HCT116 (cell line): ENCODE data around the gene CCDC182. TPM values are rescaled to one million over a fixed set of nuclear protein-coding genes. Genes with fewer than 3 reads are reported as not detected.

ENCODE experiments used
- ATAC-seq: fragments of 200-7000 bp; cut with Tn5 transposase; 2 replicates; pipeline ENCODE4 v1.9.1; 2020; ENCODE audit warnings: mild to moderate bottlenecking, moderate library complexity
- BruUV-seq: library from RNA; stranded (reverse); fragments of 400-500 nt; replicated peaks from 2 replicates; lab custom pipeline; 2021; lab: Mats Ljungman, UMichigan
- CTCF ChIA-PET: fragments of 300-600 bp; sonication (Branson Sonifier 250); formaldehyde crosslinking; loops from one replicate; lab custom pipeline; 2021; ENCODE audit warnings: antibody characterized with exemption; lab: Charles Lee
- POLR2A ChIA-PET: fragments of 300-600, 350-600 bp; sonication (Branson Sonifier 250); formaldehyde crosslinking; loops from one replicate; lab custom pipeline; 2021; ENCODE audit warnings: antibody characterized with exemption; lab: Charles Lee
- RAD21 ChIA-PET, 2 experiments: fragments of 300-600 bp; sonication (Branson Sonifier 250); formaldehyde crosslinking; loops; one replicate each; lab custom pipeline; 2023; ENCODE audit warnings: low total read pairs in 2 of 2; ENCODE audit not compliant: uncharacterized antibody in 2 of 2, unreplicated experiment in 2 of 2, low non-redundant PET in 1 of 2; lab: Charles Lee
- DNase-seq: peaks from one replicate; pipeline ENCODE4 v3.0.0-alpha.2; 2010; ENCODE audit warnings: low read depth, low spot score
- H2AFZ ChIP-seq: fragments of 200-600 bp; shearing (Covaris generic), sonication (generic); 2 replicates; pipeline ENCODE4 v1.6.1; 2017; ENCODE audit warnings: low read depth, mixed run types, mixed read lengths, antibody characterized with exemption, low read length; ENCODE audit not compliant: poor library complexity, severe bottlenecking
- H3K27ac ChIP-seq: 2 replicates; pipeline ENCODE4 v1.5.1; 2012; ENCODE audit warnings: low read depth, low read length
- H3K27me3 ChIP-seq: fragments of 200-600 bp; sonication (generic); 2 replicates; pipeline ENCODE4 v1.6.1; 2016; ENCODE audit warnings: mixed run types, low read length, mixed read lengths; ENCODE audit not compliant: insufficient read depth
- H3K36me3 ChIP-seq, 2 experiments: fragments of 200-500 bp in 1 of 2; fragments of 200-600 bp in 1 of 2; sonication (Bioruptor generic) in 1 of 2; sonication (generic) in 1 of 2; 2 replicates each; pipeline versions ENCODE4 v1.5.1 to v1.6.1; 2014 to 2016; ENCODE audit warnings: low read length in 2 of 2, inconsistent platforms in 1 of 2, mixed read lengths in 1 of 2, mixed run types in 1 of 2; ENCODE audit not compliant: insufficient read depth in 2 of 2, control insufficient read depth in 1 of 2
- H3K4me1 ChIP-seq, 2 experiments: fragments of 200-600 bp in 1 of 2; sonication (generic) in 1 of 2; 2 replicates each; pipeline versions ENCODE4 v1.5.1 to v1.6.1; 2012 to 2017; ENCODE audit warnings: low read length in 2 of 2, inconsistent platforms in 1 of 2, mild to moderate bottlenecking in 1 of 2, mixed read lengths in 1 of 2, mixed run types in 1 of 2, moderate library complexity in 1 of 2; ENCODE audit not compliant: insufficient read depth in 2 of 2, control insufficient read depth in 1 of 2
- H3K4me2 ChIP-seq: fragments of 200-600 bp; sonication (generic); 2 replicates; pipeline ENCODE4 v1.6.1; 2017; ENCODE audit warnings: mixed run types, low read length, mixed read lengths
- H3K4me3 ChIP-seq, 2 experiments: fragments of 200-600 bp in 1 of 2; sonication (generic) in 1 of 2; replicated peaks in 1 of 2; 2 replicates each; pipeline ENCODE4 v1.5.1; 2011 to 2016; ENCODE audit warnings: low read length in 2 of 2, control low read depth in 1 of 2, low read depth in 1 of 2, mild to moderate bottlenecking in 1 of 2, mixed read lengths in 1 of 2, mixed run types in 1 of 2
- H3K79me2 ChIP-seq: fragments of 200-600 bp; sonication (generic); 2 replicates; pipeline ENCODE4 v1.6.1; 2017; ENCODE audit warnings: mild to moderate bottlenecking, mixed run types, low read length, moderate library complexity, mixed read lengths; ENCODE audit not compliant: insufficient read depth
- H3K9ac ChIP-seq: fragments of 200-600 bp; sonication (generic); 2 replicates; pipeline ENCODE4 v1.6.1; 2016; ENCODE audit warnings: low read length, mixed read lengths
- H3K9me2 ChIP-seq: fragments of 200-600 bp; sonication (generic), shearing (Covaris generic); 2 replicates; pipeline ENCODE4 v1.6.1; 2017; ENCODE audit warnings: mixed run types, mild to moderate bottlenecking, moderate library complexity; ENCODE audit not compliant: insufficient read depth
- H3K9me3 ChIP-seq, 2 experiments: fragments of 200-500 bp in 1 of 2; fragments of 200-600 bp in 1 of 2; sonication (Bioruptor generic) in 1 of 2; sonication (generic) in 1 of 2; 2 replicates each; pipeline ENCODE4 v1.6.1; 2014 to 2017; ENCODE audit warnings: low read length in 2 of 2, mixed read lengths in 2 of 2, inconsistent platforms in 1 of 2, low read depth in 1 of 2, mild to moderate bottlenecking in 1 of 2, mixed run types in 1 of 2, moderate library complexity in 1 of 2; ENCODE audit not compliant: control insufficient read depth in 1 of 2, insufficient read depth in 1 of 2
- H4K20me1 ChIP-seq: fragments of 200-600 bp; sonication (generic), shearing (Covaris generic); 2 replicates; pipeline ENCODE4 v1.6.1; 2017; ENCODE audit warnings: mixed run types, mild to moderate bottlenecking, moderate library complexity; ENCODE audit not compliant: insufficient read depth
- CBX3 ChIP-seq: IDR thresholded peaks from 2 replicates; pipeline ENCODE4 v1.6.1; 2012; ENCODE audit warnings: low read depth
- CTCF ChIP-seq, 3 experiments: fragments of 200-600 bp in 1 of 3; sonication (generic) in 1 of 3; IDR thresholded peaks in 2 of 3; conservative IDR thresholded peaks in 1 of 3; 2 replicates each; pipeline ENCODE4 v1.5.1; 2012 to 2017; ENCODE audit warnings: low read depth in 2 of 3, low read length in 2 of 3, antibody characterized with exemption in 1 of 3, borderline replicate concordance in 1 of 3, control low read depth in 1 of 3, mild to moderate bottlenecking in 1 of 3, mixed read lengths in 1 of 3, mixed run types in 1 of 3, moderate library complexity in 1 of 3; ENCODE audit not compliant: insufficient read depth in 1 of 3
- EZH2 ChIP-seq: fragments of 200-600 bp; sonication (generic); IDR thresholded peaks from 2 replicates; pipeline ENCODE4 v1.6.1; 2017; ENCODE audit warnings: antibody characterized with exemption, mixed run types
- FOSL1 ChIP-seq: IDR thresholded peaks from 2 replicates; pipeline ENCODE4 v1.6.1; 2012; ENCODE audit warnings: low read depth
- JUND ChIP-seq: IDR thresholded peaks from 2 replicates; pipeline ENCODE4 v1.6.1; 2012
- SIN3A ChIP-seq: IDR thresholded peaks from 2 replicates; pipeline ENCODE4 v1.6.1; 2012; ENCODE audit warnings: low read depth
- SP1 ChIP-seq: IDR thresholded peaks from 2 replicates; pipeline ENCODE4 v1.6.1; 2012; ENCODE audit warnings: low read depth
- TCF7L2 ChIP-seq: IDR thresholded peaks from 2 replicates; pipeline ENCODE4 v1.7.0; 2011; ENCODE audit warnings: borderline replicate concordance, inconsistent platforms; ENCODE audit not compliant: insufficient read depth, insufficient read length; ENCODE audit errors: extremely low read depth
- YY1 ChIP-seq: IDR thresholded peaks from 2 replicates; pipeline ENCODE4 v1.6.1; 2011; ENCODE audit warnings: low read length, low read depth, moderate library complexity, mild to moderate bottlenecking; ENCODE audit not compliant: insufficient replicate concordance; ENCODE audit errors: extremely low read depth
- ZFX ChIP-seq: fragments of 450-650 bp; IDR thresholded peaks from 2 replicates; pipeline ENCODE4 v1.6.1; 2017
- intact Hi-C: fragments of 100-400 bp; cut with micrococcal nuclease; formaldehyde crosslinking; loops from 2 replicates; pipeline ENCODE4 v1.10.0; 2022
- total RNA-seq: library from RNA; stranded (reverse); gene quantifications from one replicate; pipeline ENCODE4 v1.2.1, GENCODE V29; 2021; ENCODE audit not compliant: unreplicated experiment
- TF ChIP-seq, protein P1 (sequence below): IDR thresholded peaks from 2 replicates; pipeline ENCODE4 v1.6.1; 2011; ENCODE audit warnings: mild to moderate bottlenecking, low read length, moderate library complexity; ENCODE audit not compliant: insufficient replicate concordance; ENCODE audit errors: extremely low read depth
- TF ChIP-seq, protein P2 (sequence below): IDR thresholded peaks from 2 replicates; pipeline ENCODE4 v1.6.1; 2012; ENCODE audit warnings: low read depth
- TF ChIP-seq, protein P3 (sequence below): IDR thresholded peaks from 2 replicates; pipeline ENCODE4 v1.6.1; 2012

CCDC182 gene
- total RNA-seq, 1 experiment from 2014 or later, result not detected

- Histone ChIP-seq H2AFZ (no peak overlapping the region), H3K27me3 (no peaks in the 10 kb centered on the region; the same call in 1 of the 2 replicates), H3K9me3 (no peaks in the 10 kb centered on the region), H3K4me1 (no peaks in the 10 kb centered on the region), H3K27ac (no peak overlapping the region), H3K36me3 (no peaks in the 10 kb centered on the region), H3K4me3 (no peak overlapping the region), H4K20me1 (no peaks in the 10 kb centered on the region), H3K79me2 (no peaks in the 10 kb centered on the region), H3K9ac (no peak overlapping the region), H3K9me2 (no peaks in the 10 kb centered on the region), H3K4me2 (no peak overlapping the region)
- no TSS peak for BruUV-seq
- TF ChIP-seq YY1, result no peak
- no peak for TF ChIP-seq JUND
- TF ChIP-seq SIN3A, result no peak
- no peak for TF ChIP-seq SP1
- TF ChIP-seq, protein P1, sequence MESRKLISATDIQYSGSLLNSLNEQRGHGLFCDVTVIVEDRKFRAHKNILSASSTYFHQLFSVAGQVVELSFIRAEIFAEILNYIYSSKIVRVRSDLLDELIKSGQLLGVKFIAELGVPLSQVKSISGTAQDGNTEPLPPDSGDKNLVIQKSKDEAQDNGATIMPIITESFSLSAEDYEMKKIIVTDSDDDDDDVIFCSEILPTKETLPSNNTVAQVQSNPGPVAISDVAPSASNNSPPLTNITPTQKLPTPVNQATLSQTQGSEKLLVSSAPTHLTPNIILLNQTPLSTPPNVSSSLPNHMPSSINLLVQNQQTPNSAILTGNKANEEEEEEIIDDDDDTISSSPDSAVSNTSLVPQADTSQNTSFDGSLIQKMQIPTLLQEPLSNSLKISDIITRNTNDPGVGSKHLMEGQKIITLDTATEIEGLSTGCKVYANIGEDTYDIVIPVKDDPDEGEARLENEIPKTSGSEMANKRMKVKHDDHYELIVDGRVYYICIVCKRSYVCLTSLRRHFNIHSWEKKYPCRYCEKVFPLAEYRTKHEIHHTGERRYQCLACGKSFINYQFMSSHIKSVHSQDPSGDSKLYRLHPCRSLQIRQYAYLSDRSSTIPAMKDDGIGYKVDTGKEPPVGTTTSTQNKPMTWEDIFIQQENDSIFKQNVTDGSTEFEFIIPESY, result no peak
- ChIA-PET CTCF (interaction anchor here (1.0 kb wide), 1 partner anchor 607 kb away, joined by 3 read pairs; no protein-coding TSS in a partner anchor), POLR2A (no interaction called here), RAD21 (no interaction called here)
- ATAC-seq, result no peak
- no peak for DNase-seq
- intact Hi-C loops, result no loop called here
These were observed 7.6 kb downstream of the CCDC182 start for GRCh38 chr17:57737450-57737849.

GRCh38 chr17:57735707-57736106, 9.4 kb downstream of the CCDC182 start:
- Histone ChIP-seq H3K36me3 (no peaks in the 10 kb centered on the region), H3K4me2 (no peak overlapping the region), H3K9me2 (no peaks in the 10 kb centered on the region), H2AFZ (no peak overlapping the region), H3K79me2 (no peaks in the 10 kb centered on the region), H3K4me1 (no peaks in the 10 kb centered on the region), H3K27ac (no peak overlapping the region), H3K4me3 (no peak overlapping the region), H3K9me3 (no peaks in the 10 kb centered on the region), H3K27me3 (0 out of 2 replicates have a peak, but pooled peaks cover under 1% of the 10 kb centered on the region), H4K20me1 (no peaks in the 10 kb centered on the region), H3K9ac (no peak overlapping the region)
- ChIA-PET CTCF (interaction anchor here (1.2 kb wide), 1 partner anchor 12 kb away, joined by 7 read pairs; no protein-coding TSS in a partner anchor), RAD21 (no interaction called here), POLR2A (no interaction called here)
- BruUV-seq, result no TSS peak
- intact Hi-C loops, result no loop called here
- ATAC-seq, result peak; percentile 86
- DNase-seq, result peak; percentile 36
- no peak for TF ChIP-seq JUND
- TF ChIP-seq, protein P2, sequence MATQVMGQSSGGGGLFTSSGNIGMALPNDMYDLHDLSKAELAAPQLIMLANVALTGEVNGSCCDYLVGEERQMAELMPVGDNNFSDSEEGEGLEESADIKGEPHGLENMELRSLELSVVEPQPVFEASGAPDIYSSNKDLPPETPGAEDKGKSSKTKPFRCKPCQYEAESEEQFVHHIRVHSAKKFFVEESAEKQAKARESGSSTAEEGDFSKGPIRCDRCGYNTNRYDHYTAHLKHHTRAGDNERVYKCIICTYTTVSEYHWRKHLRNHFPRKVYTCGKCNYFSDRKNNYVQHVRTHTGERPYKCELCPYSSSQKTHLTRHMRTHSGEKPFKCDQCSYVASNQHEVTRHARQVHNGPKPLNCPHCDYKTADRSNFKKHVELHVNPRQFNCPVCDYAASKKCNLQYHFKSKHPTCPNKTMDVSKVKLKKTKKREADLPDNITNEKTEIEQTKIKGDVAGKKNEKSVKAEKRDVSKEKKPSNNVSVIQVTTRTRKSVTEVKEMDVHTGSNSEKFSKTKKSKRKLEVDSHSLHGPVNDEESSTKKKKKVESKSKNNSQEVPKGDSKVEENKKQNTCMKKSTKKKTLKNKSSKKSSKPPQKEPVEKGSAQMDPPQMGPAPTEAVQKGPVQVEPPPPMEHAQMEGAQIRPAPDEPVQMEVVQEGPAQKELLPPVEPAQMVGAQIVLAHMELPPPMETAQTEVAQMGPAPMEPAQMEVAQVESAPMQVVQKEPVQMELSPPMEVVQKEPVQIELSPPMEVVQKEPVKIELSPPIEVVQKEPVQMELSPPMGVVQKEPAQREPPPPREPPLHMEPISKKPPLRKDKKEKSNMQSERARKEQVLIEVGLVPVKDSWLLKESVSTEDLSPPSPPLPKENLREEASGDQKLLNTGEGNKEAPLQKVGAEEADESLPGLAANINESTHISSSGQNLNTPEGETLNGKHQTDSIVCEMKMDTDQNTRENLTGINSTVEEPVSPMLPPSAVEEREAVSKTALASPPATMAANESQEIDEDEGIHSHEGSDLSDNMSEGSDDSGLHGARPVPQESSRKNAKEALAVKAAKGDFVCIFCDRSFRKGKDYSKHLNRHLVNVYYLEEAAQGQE, result no peak
- no peak for TF ChIP-seq CBX3
- TF ChIP-seq, protein P3, sequence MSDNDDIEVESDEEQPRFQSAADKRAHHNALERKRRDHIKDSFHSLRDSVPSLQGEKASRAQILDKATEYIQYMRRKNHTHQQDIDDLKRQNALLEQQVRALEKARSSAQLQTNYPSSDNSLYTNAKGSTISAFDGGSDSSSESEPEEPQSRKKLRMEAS, result no peak
- peak; percentile 52 to 72 (median 67) for TF ChIP-seq CTCF (IDR thresholded peaks at IDR 0.05 in 2 of 3, conservative IDR thresholded peaks at IDR 0.05 in 1 of 3; ENCODE audit: borderline replicate concordance in 1 of 3, insufficient read depth in 1 of 3, low read depth in 2 of 3, low read length in 2 of 3)
- TF ChIP-seq EZH2, result no peak
- TF ChIP-seq ZFX, result no peak
- no peak for TF ChIP-seq FOSL1
- no peak for TF ChIP-seq TCF7L2
